Spleen (tissue), 11 donors: ENCODE results near the gene YPEL3. TPM values are rescaled to one million over a fixed set of nuclear protein-coding genes. Genes with fewer than 3 reads are reported as not detected.

Experiments used
- DNase-seq: peaks from one replicate; pipeline ENCODE4 v3.0.0-alpha.2; 2020
- H3K27ac ChIP-seq, 8 donors: fragments of 200-600 bp; sonication (generic) in 7 of 8; 1 replicate in 4 of 8; 2 replicates in 4 of 8; pipeline versions ENCODE4 v1.5.0 to v1.8.0; 2016 to 2021; ENCODE audit warnings: inconsistent platforms in 4 of 8, mild to moderate bottlenecking in 4 of 8, moderate library complexity in 1 of 8
- H3K27me3 ChIP-seq, 7 donors: fragments of 200-600 bp; sonication (generic) in 6 of 7; replicated peaks in 1 of 7; 1 replicate in 4 of 7; 2 replicates in 3 of 7; pipeline versions ENCODE4 v1.5.0 to v1.8.0; 2016 to 2021; ENCODE audit warnings: inconsistent platforms in 3 of 7, mild to moderate bottlenecking in 1 of 7
- H3K36me3 ChIP-seq, 6 donors: fragments of 200-600 bp; sonication (generic) in 5 of 6; 1 replicate in 4 of 6; 2 replicates in 2 of 6; pipeline versions ENCODE4 v1.5.0 to v1.8.0; 2016 to 2021; ENCODE audit warnings: inconsistent platforms in 2 of 6
- H3K4me1 ChIP-seq, 6 donors: fragments of 200-600 bp; sonication (generic) in 5 of 6; 1 replicate in 3 of 6; 2 replicates in 3 of 6; pipeline versions ENCODE4 v1.5.0 to v1.8.0; 2016 to 2021; ENCODE audit warnings: inconsistent platforms in 3 of 6
- H3K4me3 ChIP-seq, 8 donors: fragments of 200-600 bp; sonication (generic) in 7 of 8; 1 replicate in 4 of 8; 2 replicates in 4 of 8; pipeline versions ENCODE4 v1.5.0 to v1.8.0; 2016 to 2021; ENCODE audit warnings: inconsistent platforms in 4 of 8, mild to moderate bottlenecking in 4 of 8, moderate library complexity in 2 of 8
- H3K9me3 ChIP-seq, 8 donors: fragments of 200-600 bp; sonication (generic) in 7 of 8; 1 replicate in 4 of 8; 2 replicates in 4 of 8; pipeline versions ENCODE4 v1.5.0 to v1.8.0; 2016 to 2021; ENCODE audit warnings: inconsistent platforms in 4 of 8
- CTCF ChIP-seq, 11 experiments: fragments of 200-600 bp in 7 of 11; fragments of 450-650 bp in 4 of 11; sonication (generic) in 4 of 11; IDR thresholded peaks in 8 of 11; conservative IDR thresholded peaks in 3 of 11; 1 replicate in 7 of 11; 2 replicates in 4 of 11; pipeline versions ENCODE4 v1.4.0 to v1.8.0; 2016 to 2021; ENCODE audit warnings: antibody characterized with exemption in 11 of 11, inconsistent platforms in 4 of 11, mild to moderate bottlenecking in 1 of 11
- POLR2A ChIP-seq, 3 donors: fragments of 450-650 bp; IDR thresholded peaks; one replicate each; pipeline ENCODE4 v1.5.1; 2017; ENCODE audit warnings: antibody characterized with exemption in 3 of 3, mild to moderate bottlenecking in 1 of 3
- WGBS, 5 donors: extraction: QIAGEN DNeasy Blood & Tissue Kit in 3 of 5; methylation state at CpG; one replicate each; pipeline versions ENCODE4 v1.1.5 to v1.1.7; 2013 to 2018; 5-methylcytosine and 5-hydroxymethylcytosine counted together
- intact Hi-C: fragments of 100-400 bp; cut with DNase I; formaldehyde crosslinking; loops from one replicate; pipeline ENCODE4 v1.15.0; 2023; ENCODE audit warnings: low total_unique reads
- polyA plus RNA-seq, 3 donors: library from polyadenylated mRNA; stranded (reverse); fragments of 200-250 nt; gene quantifications; one replicate each; pipeline ENCODE4 v1.2.1, GENCODE V29; 2013
- total RNA-seq, 7 donors: library from RNA; depleted of rRNA in 3 of 7; stranded (reverse); fragments of >200 nt in 3 of 7; fragmentation: NEBNext Ultra II Directional in 4 of 7; extraction: Animal tissue kit (Norgen Biotek cat#: 25700) in 4 of 7; gene quantifications; one replicate each; pipeline versions ENCODE4 v1.1.0 to v1.2.1, GENCODE V29; 2016 to 2021
- donor health status: healthy with polysubstance abuse.
- donor health status: DM: no; HTN: no; CAD: no; lungs with moderate emphysema.
- donor health status: DM: no; HTN: no; CAD: no.
- donor health status: Bipolar disorder and iron deficiency.
- donor health status: healthy.
- donor health status: DM: no; HTN: no; CAD: no.
- donor health status: DM: yes; HTN: yes; CAD: no.

YPEL3 gene
- total and polyA plus RNA-seq, 10 donors = 108 to 234 (median 143) TPM

DNA sequence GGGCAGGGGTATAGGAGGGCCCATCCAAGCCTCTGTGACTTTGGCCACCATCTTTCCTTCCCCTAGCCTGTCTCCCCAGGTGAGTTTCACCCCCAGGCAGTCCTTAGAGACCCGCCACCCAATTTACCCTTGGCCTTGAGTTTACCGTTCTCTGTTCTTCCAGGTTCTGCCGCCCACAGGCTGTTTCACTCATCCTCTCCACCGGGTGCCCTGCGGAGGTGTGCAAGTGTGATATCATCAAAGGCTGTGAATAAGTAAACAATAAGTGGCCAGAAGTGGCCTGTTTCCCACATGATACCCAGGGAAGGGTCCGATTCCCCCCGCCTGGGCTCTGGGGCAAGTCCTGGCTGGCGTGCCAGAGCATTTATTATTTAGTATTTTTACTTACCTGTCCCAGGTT, 49.8 kb downstream of the YPEL3 start:
- no peak overlapping the region for H3K27ac ChIP-seq
- H3K9me3 ChIP-seq = no peaks in the 10 kb centered on the region
- 75 to 81% (median 80%) methylated on average over 8 of the region's 8 CpGs for WGBS, 5 donors
- H3K4me1 ChIP-seq = peaks cover 0 to 5% (median 0%) of the 10 kb centered on the region in 6 donors
- intact Hi-C loops = no loop called here
- no peaks in the 10 kb centered on the region for H3K36me3 ChIP-seq
- TF ChIP-seq CTCF (IDR thresholded peaks at IDR 0.05 in 8 of 11, conservative IDR thresholded peaks at IDR 0.05 in 3 of 11) (no peak), POLR2A (IDR thresholded peaks at IDR 0.05) (no peak)
- DNase-seq = no peak
- peaks cover 0 to 10% (median 0%) of the 10 kb centered on the region in 7 donors for H3K27me3 ChIP-seq
- no peak overlapping the region for H3K4me3 ChIP-seq

Other genes with a start within 250 kb of the YPEL3 start
- gene CDIPT, start 233.0 kb downstream of the YPEL3 start, total RNA-seq = 10 to 100 TPM; 50.2 to 81.2 (median 68.9) TPM
- gene CDIPT, start 233.0 kb downstream of the YPEL3 start, polyA plus RNA-seq = 10 to 100 TPM; 43.7 to 67.1 (median 53.1) TPM
- 1 to 10 TPM; 1.9 to 4.1 (median 2.7) TPM for gene SEZ6L2, start 196.7 kb downstream of the YPEL3 start, total RNA-seq
- 1 to 10 TPM in 1 of 3 donors, under 1 TPM in 2; 0.35 to 1.4 (median 0.54) TPM for gene SEZ6L2, start 196.7 kb downstream of the YPEL3 start, polyA plus RNA-seq
- under 1 TPM in 3 of 7 donors, not detected in 4; 0.51 to 0.87 (median 0.66) TPM for gene ASPHD1, start 195.7 kb downstream of the YPEL3 start, total RNA-seq
- gene ASPHD1, start 195.7 kb downstream of the YPEL3 start, polyA plus RNA-seq = 1 to 10 TPM in 1 of 3 donors, under 1 TPM in 2; 0.28 to 1.6 (median 0.99) TPM
- 10 to 100 TPM; 20.7 to 59.3 (median 34.7) TPM for gene KCTD13, start 170.0 kb downstream of the YPEL3 start, total RNA-seq
- 10 to 100 TPM; 11.2 to 18.9 (median 15.3) TPM for gene KCTD13, start 170.0 kb downstream of the YPEL3 start, polyA plus RNA-seq
- gene TMEM219, start 134.1 kb downstream of the YPEL3 start, total RNA-seq = 100 to 1,000 TPM in 5 of 7 donors, 10 to 100 TPM in 2; 89.3 to 135 (median 107) TPM
- 100 to 1,000 TPM; 144 to 191 (median 155) TPM for gene TMEM219, start 134.1 kb downstream of the YPEL3 start, polyA plus RNA-seq
- 10 to 100 TPM; 60.0 to 96.5 (median 78.6) TPM for gene TAOK2, start 122.3 kb downstream of the YPEL3 start, total RNA-seq
- gene TAOK2, start 122.3 kb downstream of the YPEL3 start, polyA plus RNA-seq = 10 to 100 TPM; 13.2 to 52.0 (median 18.5) TPM
- 10 to 100 TPM in 6 of 7 donors, 1 to 10 TPM in 1; 10.0 to 17.7 (median 13.4) TPM for gene HIRIP3, start 100.6 kb downstream of the YPEL3 start, total RNA-seq
- gene HIRIP3, start 100.6 kb downstream of the YPEL3 start, polyA plus RNA-seq = 10 to 100 TPM; 12.5 to 16.1 (median 15.5) TPM
- gene INO80E, start 100.0 kb downstream of the YPEL3 start, total RNA-seq = 10 to 100 TPM; 62.6 to 89.5 (median 72.6) TPM
- gene INO80E, start 100.0 kb downstream of the YPEL3 start, polyA plus RNA-seq = 10 to 100 TPM; 47.9 to 93.3 (median 57.1) TPM
- 1 to 10 TPM in 6 of 7 donors, under 1 TPM in 1; 0.74 to 4.2 (median 2.5) TPM for gene DOC2A, start 85.2 kb downstream of the YPEL3 start, total RNA-seq
- 1 to 10 TPM; 2.0 to 4.8 (median 2.3) TPM for gene DOC2A, start 85.2 kb downstream of the YPEL3 start, polyA plus RNA-seq
- not detected for gene C16orf92, start 73.0 kb downstream of the YPEL3 start, total RNA-seq
- gene C16orf92, start 73.0 kb downstream of the YPEL3 start, polyA plus RNA-seq = not detected
- not detected for gene TLCD3B, start 64.9 kb downstream of the YPEL3 start, total RNA-seq
- under 1 TPM in 2 of 3 donors, not detected in 1; 0.09 to 0.10 TPM for gene TLCD3B, start 64.9 kb downstream of the YPEL3 start, polyA plus RNA-seq
- 100 to 1,000 TPM; 579 to 880 (median 622) TPM for gene ALDOA, start 30.5 kb downstream of the YPEL3 start, total RNA-seq
- 100 to 1,000 TPM; 424 to 551 (median 496) TPM for gene ALDOA, start 30.5 kb downstream of the YPEL3 start, polyA plus RNA-seq
- gene PPP4C, start 20.2 kb downstream of the YPEL3 start, total RNA-seq = 10 to 100 TPM; 43.9 to 88.6 (median 74.8) TPM
- 100 to 1,000 TPM in 1 of 3 donors, 10 to 100 TPM in 2; 73.0 to 128 (median 91.1) TPM for gene PPP4C, start 20.2 kb downstream of the YPEL3 start, polyA plus RNA-seq
- gene TBX6, start 4.3 kb downstream of the YPEL3 start, total RNA-seq = 1 to 10 TPM in 5 of 7 donors, under 1 TPM in 1, not detected in 1; 0.66 to 3.4 (median 2.2) TPM
- gene TBX6, start 4.3 kb downstream of the YPEL3 start, polyA plus RNA-seq = 1 to 10 TPM; 1.4 to 2.2 (median 1.6) TPM
- gene GDPD3, start 17.3 kb upstream of the YPEL3 start, total RNA-seq = 10 to 100 TPM in 4 of 7 donors, 1 to 10 TPM in 3; 4.3 to 15.2 (median 10.2) TPM
- gene GDPD3, start 17.3 kb upstream of the YPEL3 start, polyA plus RNA-seq = 10 to 100 TPM in 2 of 3 donors, 1 to 10 TPM in 1; 5.1 to 18.0 (median 14.5) TPM
- gene MAPK3, start 27.0 kb upstream of the YPEL3 start, total RNA-seq = 100 to 1,000 TPM in 1 of 7 donors, 10 to 100 TPM in 6; 42.3 to 117 (median 93.0) TPM
- gene MAPK3, start 27.0 kb upstream of the YPEL3 start, polyA plus RNA-seq = 10 to 100 TPM; 28.3 to 61.4 (median 32.8) TPM
- gene CORO1A, start 87.4 kb upstream of the YPEL3 start, total RNA-seq = 100 to 1,000 TPM; 346 to 602 (median 413) TPM
- gene CORO1A, start 87.4 kb upstream of the YPEL3 start, polyA plus RNA-seq = 100 to 1,000 TPM; 667 to 757 (median 675) TPM
- gene BOLA2B, start 97.5 kb upstream of the YPEL3 start, total RNA-seq = 100 to 1,000 TPM in 4 of 7 donors, 10 to 100 TPM in 3; 51.0 to 391 (median 105) TPM
- gene BOLA2B, start 97.5 kb upstream of the YPEL3 start, polyA plus RNA-seq = 100 to 1,000 TPM; 262 to 413 (median 307) TPM
- gene SLX1A, start 97.7 kb upstream of the YPEL3 start, total RNA-seq = 10 to 100 TPM; 49.0 to 91.4 (median 67.6) TPM
- 10 to 100 TPM; 73.6 to 77.2 (median 75.1) TPM for gene SLX1A, start 97.7 kb upstream of the YPEL3 start, polyA plus RNA-seq
- gene SULT1A3, start 103.0 kb upstream of the YPEL3 start, total RNA-seq = 10 to 100 TPM; 15.1 to 33.8 (median 20.4) TPM
- gene SULT1A3, start 103.0 kb upstream of the YPEL3 start, polyA plus RNA-seq = 100 to 1,000 TPM in 1 of 3 donors, 10 to 100 TPM in 2; 45.7 to 120 (median 74.1) TPM
- 10 to 100 TPM in 3 of 7 donors, 1 to 10 TPM in 4; 2.7 to 41.9 (median 6.8) TPM for gene NPIPB13, start 152.3 kb upstream of the YPEL3 start, total RNA-seq
- 1 to 10 TPM; 3.9 to 7.8 (median 4.9) TPM for gene NPIPB13, start 152.3 kb upstream of the YPEL3 start, polyA plus RNA-seq